IMR-90 (cell line): ENCODE data around the gene SLC48A1. TPM values are rescaled to one million over a fixed set of nuclear protein-coding genes. Genes with fewer than 3 reads are reported as not detected.
A peak's percentile ranks its signal among the peaks of the same experiment; 100 is the strongest.

ENCODE experiments used
- ATAC-seq: fragments of 200-7000 bp; cut with Tn5 transposase; 2 replicates; pipeline ENCODE4 v1.9.1; 2020; ENCODE audit warnings: low read depth, mild to moderate bottlenecking, moderate library complexity
- BruUV-seq: library from RNA; stranded (reverse); fragments of 400-500 nt; replicated peaks from 2 replicates; lab custom pipeline; 2021; lab: Mats Ljungman, UMichigan
- CTCF ChIA-PET: fragments of 300-600 bp; formaldehyde crosslinking; extraction: SDS; loops from one replicate; lab custom pipeline; 2021; ENCODE audit warnings: antibody characterized with exemption; lab: Yijun Ruan, JAX
- POLR2A ChIA-PET: fragments of 300-600 bp; sonication (Branson Sonifier 250); formaldehyde crosslinking; loops from one replicate; lab custom pipeline; 2022; ENCODE audit warnings: antibody characterized with exemption; ENCODE audit not compliant: unreplicated experiment; lab: Charles Lee
- DNase-seq: peaks from one replicate; pipeline ENCODE4 v3.0.0; 2013
- H2AFZ ChIP-seq: replicated peaks from 2 replicates; pipeline ENCODE3; 2013; ENCODE audit warnings: low read length, mild to moderate bottlenecking; ENCODE audit not compliant: poor library complexity
- H2AK5ac ChIP-seq: 2 replicates; pipeline ENCODE4 v1.6.1; 2013; ENCODE audit warnings: low read depth, low read length, inconsistent platforms
- H2AK9ac ChIP-seq: replicated peaks from 2 replicates; pipeline ENCODE3; 2013; ENCODE audit warnings: mild to moderate bottlenecking, low read depth, low read length, moderate library complexity; ENCODE audit not compliant: poor library complexity
- H2BK120ac ChIP-seq: 2 replicates; pipeline ENCODE4 v1.6.1; 2013; ENCODE audit warnings: low read depth, low read length, inconsistent platforms
- H2BK15ac ChIP-seq: 3 replicates; pipeline ENCODE4 v1.6.1; 2013; ENCODE audit warnings: low read depth, low read length, inconsistent platforms
- H2BK20ac ChIP-seq: 2 replicates; pipeline ENCODE4 v1.6.1; 2013; ENCODE audit warnings: low read depth, mild to moderate bottlenecking, inconsistent platforms, low read length, moderate library complexity
- H2BK5ac ChIP-seq: 2 replicates; pipeline ENCODE4 v1.6.1; 2013; ENCODE audit warnings: mild to moderate bottlenecking, low read depth, low read length, inconsistent platforms; ENCODE audit not compliant: poor library complexity, severe bottlenecking
- H3K14ac ChIP-seq: replicated peaks from 2 replicates; pipeline ENCODE4 v1.6.1; 2013; ENCODE audit warnings: low read depth, low read length, inconsistent platforms
- H3K18ac ChIP-seq: 2 replicates; pipeline ENCODE4 v1.6.1; 2013; ENCODE audit warnings: low read depth, low read length, control low read depth
- H3K23ac ChIP-seq: 2 replicates; pipeline ENCODE4 v1.6.1; 2013; ENCODE audit warnings: low read depth, low read length, inconsistent platforms
- H3K27ac ChIP-seq: 2 replicates; pipeline ENCODE4 v1.5.1; 2013; ENCODE audit warnings: mild to moderate bottlenecking, control low read depth, low read length; ENCODE audit not compliant: insufficient read depth
- H3K27me3 ChIP-seq: 2 replicates; pipeline ENCODE4 v1.6.1; 2013; ENCODE audit warnings: low read length; ENCODE audit not compliant: control insufficient read depth, insufficient read depth
- H3K36me3 ChIP-seq: 2 replicates; pipeline ENCODE4 v1.6.1; 2013; ENCODE audit warnings: low read length, mixed read lengths; ENCODE audit not compliant: control insufficient read depth, insufficient read depth
- H3K4ac ChIP-seq: 2 replicates; pipeline ENCODE4 v1.6.1; 2013; ENCODE audit warnings: low read depth, low read length, inconsistent platforms
- H3K4me1 ChIP-seq: 2 replicates; pipeline ENCODE4 v1.6.1; 2013; ENCODE audit warnings: low read length, mixed read lengths; ENCODE audit not compliant: control insufficient read depth, insufficient read depth
- H3K4me2 ChIP-seq: 2 replicates; pipeline ENCODE4 v1.6.1; 2013; ENCODE audit warnings: low read depth, mild to moderate bottlenecking, control low read depth, low read length, moderate library complexity
- H3K4me3 ChIP-seq: 2 replicates; pipeline ENCODE4 v1.5.1; 2013; ENCODE audit warnings: low read depth, mild to moderate bottlenecking, control low read depth, low read length, moderate library complexity; ENCODE audit not compliant: insufficient read depth
- H3K56ac ChIP-seq: 2 replicates; pipeline ENCODE4 v1.6.1; 2013; ENCODE audit warnings: low read length, inconsistent platforms; ENCODE audit not compliant: insufficient read depth; ENCODE audit errors: extremely low read depth
- H3K79me1 ChIP-seq, 2 experiments: 2 replicates each; pipeline ENCODE4 v1.6.1; 2013; ENCODE audit warnings: low read length in 2 of 2, inconsistent platforms in 1 of 2, low read depth in 1 of 2
- H3K9ac ChIP-seq: 2 replicates; pipeline ENCODE4 v1.6.1; 2013; ENCODE audit warnings: low read depth, low read length, control low read depth
- H3K9me1 ChIP-seq: 2 replicates; pipeline ENCODE4 v1.6.1; 2013; ENCODE audit warnings: low read length, inconsistent platforms; ENCODE audit not compliant: insufficient read depth
- H3K9me3 ChIP-seq: 2 replicates; pipeline ENCODE4 v1.6.1; 2013; ENCODE audit warnings: low read length; ENCODE audit not compliant: control insufficient read depth, insufficient read depth
- H4K20me1 ChIP-seq: 2 replicates; pipeline ENCODE4 v1.6.1; 2013; ENCODE audit warnings: low read length, inconsistent platforms; ENCODE audit not compliant: insufficient read depth
- H4K5ac ChIP-seq: 2 replicates; pipeline ENCODE4 v1.6.1; 2013; ENCODE audit warnings: mild to moderate bottlenecking, low read depth, low read length, control low read depth
- H4K8ac ChIP-seq, 2 experiments: 2 replicates each; pipeline ENCODE4 v1.6.1; 2013; ENCODE audit warnings: low read depth in 2 of 2, low read length in 2 of 2, control low read depth in 1 of 2, inconsistent platforms in 1 of 2
- H4K91ac ChIP-seq: 2 replicates; pipeline ENCODE4 v1.6.1; 2013; ENCODE audit warnings: low read depth, low read length, inconsistent platforms; ENCODE audit not compliant: insufficient read depth
- CEBPB ChIP-seq: IDR thresholded peaks from 2 replicates; pipeline ENCODE4 v1.6.1; 2012; ENCODE audit warnings: low read depth, low read length, improper control_type of control experiment
- CTCF ChIP-seq: conservative IDR thresholded peaks from 2 replicates; pipeline ENCODE4 v1.5.1; 2012; ENCODE audit warnings: mild to moderate bottlenecking, low read depth, low read length, improper control_type of control experiment
- ELK1 ChIP-seq: fragments of 150-350 bp; IDR thresholded peaks from 2 replicates; pipeline ENCODE4 v1.6.1; 2016; ENCODE audit warnings: low read depth, mild to moderate bottlenecking, low read length, moderate library complexity, borderline replicate concordance
- MAFK ChIP-seq: IDR thresholded peaks from 2 replicates; pipeline ENCODE4 v1.6.1; 2012; ENCODE audit warnings: low read depth, low read length, improper control_type of control experiment
- NFE2L2 ChIP-seq: fragments of 150-350 bp; IDR thresholded peaks from 2 replicates; pipeline ENCODE4 v1.6.1; 2016; ENCODE audit warnings: low read depth, mild to moderate bottlenecking, low read length
- RFX5 ChIP-seq: IDR thresholded peaks from 2 replicates; pipeline ENCODE4 v1.8.0; 2012; ENCODE audit warnings: low read depth, mild to moderate bottlenecking, low read length, moderate library complexity
- WGBS, 2 experiments: methylation state at CpG; one replicate each; pipeline versions ENCODE4 v1.1.5 to v1.1.7; 2013; ENCODE audit warnings: missing lambda C conversion rate in 2 of 2; ENCODE audit not compliant: insufficient read length in 1 of 2; ENCODE audit errors: extremely low coverage in 2 of 2; 5-methylcytosine and 5-hydroxymethylcytosine counted together
- dilution Hi-C: fragments of 300-500 bp; cut with HindIII; formaldehyde crosslinking; loops from one replicate; pipeline ENCODE4 v1.14.3; 2018; ENCODE audit warnings: low sequenced_read_pairs; ENCODE audit not compliant: unreplicated experiment
- in situ Hi-C: fragments of 300-500 bp; cut with MboI; formaldehyde crosslinking; loops from 3 replicates; pipeline ENCODE4 v1.14.3; 2019; ENCODE audit warnings: low sequenced_read_pairs, inconsistent platforms, mixed read lengths
- intact Hi-C: fragments of 100-400 bp; cut with micrococcal nuclease; formaldehyde crosslinking; loops from 2 replicates; pipeline ENCODE4 v1.10.0; 2022
- polyA plus RNA-seq, 3 experiments: library from polyadenylated mRNA; depleted of rRNA; stranded (reverse); fragments of >200 nt; gene quantifications; 2 replicates each; pipeline ENCODE4 v1.2.3, GENCODE V29; 2012; ENCODE audit warnings: low replicate concordance in 1 of 3
- total RNA-seq: library from RNA; depleted of rRNA; stranded (reverse); fragments of >200 nt; gene quantifications from 2 replicates; pipeline ENCODE4 v1.2.3, GENCODE V29; 2012

Gene SLC48A1
- total and polyA plus RNA-seq, 2 of the 4 experiments (the other 2 are of a cell fraction): 4.8 to 5.9 TPM

GRCh38 chr12:47775100-47775911 is 2.3 kb downstream of the SLC48A1 start:
- Histone ChIP-seq H2BK5ac (peak overlapping the region; percentile 2), H4K20me1 (peaks cover 5% of the 10 kb centered on the region; the same call in 1 of the 2 replicates), H3K27me3 (no peaks in the 10 kb centered on the region), H2BK20ac (peak overlapping the region; percentile 49), H3K4me3 (no peak overlapping the region), H4K5ac (peak overlapping the region; percentile 99), H3K4me2 (no peak overlapping the region), H2BK15ac (0 out of 3 replicates have a peak overlapping the region, but pooled peaks have one; percentile 36), H2AK5ac (peak overlapping the region; percentile 58), H3K79me1 (peaks cover 0 to 11% of the 10 kb centered on the region in 2 experiments; a peak in 1 of 4 replicates), H3K9me1 (peaks cover 10% of the 10 kb centered on the region; the same call in 1 of the 2 replicates), H3K9me3 (no peaks in the 10 kb centered on the region), H4K8ac (peak overlapping the region in 1 of 2 experiments; percentile 43; a peak in 2 of 4 replicates), H2BK120ac (peak overlapping the region; percentile 65), H3K9ac (no peak overlapping the region), H3K14ac (peak overlapping the region; percentile 14; the same call in 1 of the 2 replicates), H4K91ac (peak overlapping the region; percentile 91), H3K18ac (no peak overlapping the region; the same call in 1 of the 2 replicates), H3K56ac (no peak overlapping the region), H3K23ac (peak overlapping the region; percentile 3; the same call in 1 of the 2 replicates), H3K4ac (peak overlapping the region; percentile 78), H2AFZ (peak overlapping the region; percentile 18), H3K36me3 (no peaks in the 10 kb centered on the region), H2AK9ac (peak overlapping the region; percentile 45), H3K4me1 (peaks cover 25% of the 10 kb centered on the region), H3K27ac (no peak overlapping the region)
- ChIA-PET POLR2A (no interaction called here), CTCF (interaction anchor here (1.3 kb wide), 1 partner anchor 60 kb away, joined by 5 read pairs; no protein-coding TSS in a partner anchor)
- in situ Hi-C loops (loop anchor here (5.0 kb wide), 1 partner anchor 63 kb away; no protein-coding TSS in a partner anchor), intact Hi-C loops (loop anchor here (5.0 to 10.0 kb wide), 2 partner anchors 123 to 741 kb away; no protein-coding TSS in a partner anchor), dilution Hi-C loops (no loop called here)
- DNase-seq: no peak
- no TSS peak for BruUV-seq
- 85% methylated on average over 3 of the region's 10 CpGs; no CpG with 5 or more reads in 1 of the 2 experiments for WGBS, 2 experiments
- no peak for TF ChIP-seq RFX5
- TF ChIP-seq MAFK: peak; percentile 98
- no peak for TF ChIP-seq ELK1
- TF ChIP-seq NFE2L2: peak; percentile 98
- TF ChIP-seq CTCF: no peak
- TF ChIP-seq CEBPB: no peak
- ATAC-seq: no peak
